NCI-H446 treated with DMSO at 0.1 percent for 48 hours (cell line): ENCODE measurements around the gene SNRPB.
"Not testable (repeated sequence)": the region's sequence is repeated elsewhere in the genome, so short reads cannot be mapped to it uniquely, and the experiment has no call there.

Experiments used
- DNase-seq: peaks from one replicate; lab custom pipeline; 2025; lab: John Stamatoyannopoulos, UW

SNRPB gene

GRCh38 chr20:2470423-2471193 is at the start of gene SNRPB:
Gene SNRPB, minus strand, starts transcription at chr20:2470789. Its CDS starts 99 bp downstream, at chr20:2470690.
- DNase-seq = peak; percentile 99

GRCh38 chr20:2519115-2519809 is 48.7 kb upstream of the SNRPB start:
- DNase-seq = no peak

- DNase-seq = no peak
Observed at GRCh38 chr20:2518558-2518957, 48.0 kb upstream of the SNRPB start.

GRCh38 chr20:2518096-2518495 is 47.5 kb upstream of the SNRPB start:
- DNase-seq = no peak

- no peak for DNase-seq
Observed at GRCh38 chr20:2516399-2516798, 45.8 kb upstream of the SNRPB start.

GRCh38 chr20:2515203-2515602 is 44.6 kb upstream of the SNRPB start:
- no peak for DNase-seq

GRCh38 chr20:2509794-2510193 is 39.2 kb upstream of the SNRPB start:
- no peak for DNase-seq

- no peak for DNase-seq
Observed at GRCh38 chr20:2509468-2509781, 38.8 kb upstream of the SNRPB start.

GRCh38 chr20:2508631-2509467 is 38.3 kb upstream of the SNRPB start, which contains the start of gene ZNF343:
Gene ZNF343, minus strand, starts transcription at chr20:2508915. Its CDS starts 15,020 bp downstream, at chr20:2493895.
- DNase-seq = peak; percentile 72

GRCh38 chr20:2507875-2508630 is 37.5 kb upstream of the SNRPB start:
- no peak for DNase-seq

- DNase-seq = no peak
Observed at GRCh38 chr20:2507464-2507863, 36.9 kb upstream of the SNRPB start.

GRCh38 chr20:2506426-2506825 is 35.8 kb upstream of the SNRPB start:
- DNase-seq = not testable (repeated sequence)

- not testable (repeated sequence) for DNase-seq
Observed at GRCh38 chr20:2504803-2505202, 34.2 kb upstream of the SNRPB start.

GRCh38 chr20:2502808-2503384 is 32.3 kb upstream of the SNRPB start:
- DNase-seq = not testable (repeated sequence)

- no peak for DNase-seq
Observed at GRCh38 chr20:2485661-2486060, 15.1 kb upstream of the SNRPB start.

- DNase-seq = no peak
Observed at GRCh38 chr20:2485080-2485479, 14.5 kb upstream of the SNRPB start.

- no peak for DNase-seq
Observed at GRCh38 chr20:2483504-2483903, 12.9 kb upstream of the SNRPB start.

- no peak for DNase-seq
Observed at GRCh38 chr20:2480381-2480780, 9.8 kb upstream of the SNRPB start.

- no peak for DNase-seq
Observed at GRCh38 chr20:2476742-2477615, 6.4 kb upstream of the SNRPB start.
